ENCODE data around the gene TNFRSF25.
"Not testable (repeated sequence)": the region's sequence is repeated elsewhere in the genome, so short reads cannot be mapped to it uniquely, and the experiment has no call there.

TNFRSF25 gene

GRCh38 chr1:6444377-6444776 is 21.6 kb downstream of the TNFRSF25 start:
- Histone ChIP-seq H3K4me1 (ENCODE audit: insufficient read depth, low read length) (no peaks in the 10 kb centered on the region), H3K27me3 (ENCODE audit: control insufficient read depth in 1 of 2, insufficient read depth in 2 of 2, low read length in 2 of 2) (peaks cover 15 to 54% of the 10 kb centered on the region in 2 donors)

GRCh38 chr1:6443339-6444115 is 22.4 kb downstream of the TNFRSF25 start:
- Histone ChIP-seq H3K4me3 (ENCODE audit: low read depth in 1 of 2, low read length in 2 of 2) (no peak overlapping the region), H3K27ac (ENCODE audit: low read depth, low read length) (no peak overlapping the region), H3K9me3 (ENCODE audit: low read length) (no peaks in the 10 kb centered on the region), H3K27me3 (ENCODE audit: control insufficient read depth in 1 of 2, insufficient read depth in 2 of 2, low read length in 2 of 2) (peaks cover 13 to 50% of the 10 kb centered on the region in 2 donors), H3K4me1 (ENCODE audit: insufficient read depth, low read length) (no peaks in the 10 kb centered on the region), H3K36me3 (ENCODE audit: insufficient read depth, low read length) (no peaks in the 10 kb centered on the region), H3K9ac (ENCODE audit: low read length) (no peak overlapping the region)

More at GRCh38 chr1:6444377-6444776, 21.6 kb downstream of the TNFRSF25 start:
- H3K36me3 ChIP-seq (ENCODE audit: insufficient read depth, low read length): no peaks in the 10 kb centered on the region
- H3K4me3 ChIP-seq (ENCODE audit: low read depth in 1 of 2, low read length in 2 of 2): no peak overlapping the region
- no peaks in the 10 kb centered on the region for H3K9me3 ChIP-seq (ENCODE audit: low read length)
- no peak overlapping the region for H3K27ac ChIP-seq (ENCODE audit: low read depth, low read length)
- H3K9ac ChIP-seq (ENCODE audit: low read length): no peak overlapping the region

GRCh38 chr1:6441586-6441985 is 24.4 kb downstream of the TNFRSF25 start:
- no peaks in the 10 kb centered on the region for H3K9me3 ChIP-seq (ENCODE audit: low read length)
- peaks cover 7 to 31% of the 10 kb centered on the region in 2 donors for H3K27me3 ChIP-seq (ENCODE audit: control insufficient read depth in 1 of 2, insufficient read depth in 2 of 2, low read length in 2 of 2)
- H3K4me1 ChIP-seq (ENCODE audit: insufficient read depth, low read length): no peaks in the 10 kb centered on the region
- H3K9ac ChIP-seq (ENCODE audit: low read length): no peak overlapping the region
- H3K27ac ChIP-seq (ENCODE audit: low read depth, low read length): no peak overlapping the region
- H3K4me3 ChIP-seq (ENCODE audit: low read depth in 1 of 2, low read length in 2 of 2): no peak overlapping the region
- H3K36me3 ChIP-seq (ENCODE audit: insufficient read depth, low read length): no peaks in the 10 kb centered on the region

GRCh38 chr1:6440198-6441126 is 25.5 kb downstream of the TNFRSF25 start:
- no peaks in the 10 kb centered on the region for H3K4me1 ChIP-seq (ENCODE audit: insufficient read depth, low read length)
- no peaks in the 10 kb centered on the region for H3K36me3 ChIP-seq (ENCODE audit: insufficient read depth, low read length)
- H3K27me3 ChIP-seq (ENCODE audit: control insufficient read depth in 1 of 2, insufficient read depth in 2 of 2, low read length in 2 of 2): peaks cover 7 to 26% of the 10 kb centered on the region in 2 donors
- H3K27ac ChIP-seq (ENCODE audit: low read depth, low read length): no peak overlapping the region
- no peak overlapping the region for H3K4me3 ChIP-seq (ENCODE audit: low read depth in 1 of 2, low read length in 2 of 2)
- no peak overlapping the region for H3K9ac ChIP-seq (ENCODE audit: low read length)
- H3K9me3 ChIP-seq (ENCODE audit: low read length): no peaks in the 10 kb centered on the region

GRCh38 chr1:6438047-6438525 is 27.9 kb downstream of the TNFRSF25 start:
- no peaks in the 10 kb centered on the region for H3K9me3 ChIP-seq (ENCODE audit: low read length)
- no peaks in the 10 kb centered on the region for H3K4me1 ChIP-seq (ENCODE audit: insufficient read depth, low read length)
- no peak overlapping the region for H3K9ac ChIP-seq (ENCODE audit: low read length)
- H3K36me3 ChIP-seq (ENCODE audit: insufficient read depth, low read length): no peaks in the 10 kb centered on the region
- no peak overlapping the region for H3K27ac ChIP-seq (ENCODE audit: low read depth, low read length)
- no peak overlapping the region for H3K4me3 ChIP-seq (ENCODE audit: low read depth in 1 of 2, low read length in 2 of 2)
- H3K27me3 ChIP-seq (ENCODE audit: control insufficient read depth in 1 of 2, insufficient read depth in 2 of 2, low read length in 2 of 2): peaks cover 7 to 26% of the 10 kb centered on the region in 2 donors

GRCh38 chr1:6437012-6437700 is 28.8 kb downstream of the TNFRSF25 start:
- not testable (repeated sequence) for H3K27ac ChIP-seq (ENCODE audit: low read depth, low read length); H3K4me1 ChIP-seq (ENCODE audit: insufficient read depth, low read length); H3K9me3 ChIP-seq (ENCODE audit: low read length); H3K9ac ChIP-seq (ENCODE audit: low read length); H3K36me3 ChIP-seq (ENCODE audit: insufficient read depth, low read length); H3K4me3 ChIP-seq (ENCODE audit: low read depth in 1 of 2, low read length in 2 of 2)
- H3K27me3 ChIP-seq (ENCODE audit: control insufficient read depth in 1 of 2, insufficient read depth in 2 of 2, low read length in 2 of 2): peaks cover 7 to 26% of the 10 kb centered on the region in 2 donors

- not testable (repeated sequence) for H3K36me3 ChIP-seq (ENCODE audit: insufficient read depth, low read length); H3K9ac ChIP-seq (ENCODE audit: low read length); H3K9me3 ChIP-seq (ENCODE audit: low read length); H3K4me3 ChIP-seq (ENCODE audit: low read depth in 1 of 2, low read length in 2 of 2); H3K27ac ChIP-seq (ENCODE audit: low read depth, low read length); H3K4me1 ChIP-seq (ENCODE audit: insufficient read depth, low read length)
- peaks cover 4 to 18% of the 10 kb centered on the region in 2 donors for H3K27me3 ChIP-seq (ENCODE audit: control insufficient read depth in 1 of 2, insufficient read depth in 2 of 2, low read length in 2 of 2)
Measured at GRCh38 chr1:6436277-6436676, 29.7 kb downstream of the TNFRSF25 start.

- Histone ChIP-seq H3K36me3 (ENCODE audit: insufficient read depth, low read length) (no peaks in the 10 kb centered on the region), H3K27me3 (ENCODE audit: control insufficient read depth in 1 of 2, insufficient read depth in 2 of 2, low read length in 2 of 2) (peaks cover 0 to 12% of the 10 kb centered on the region in 2 donors), H3K4me3 (ENCODE audit: low read depth in 1 of 2, low read length in 2 of 2) (no peak overlapping the region), H3K9ac (ENCODE audit: low read length) (no peak overlapping the region), H3K27ac (ENCODE audit: low read depth, low read length) (no peak overlapping the region), H3K9me3 (ENCODE audit: low read length) (no peaks in the 10 kb centered on the region), H3K4me1 (ENCODE audit: insufficient read depth, low read length) (no peaks in the 10 kb centered on the region)
Measured at GRCh38 chr1:6435547-6435946, 30.4 kb downstream of the TNFRSF25 start.

GRCh38 chr1:6435129-6435528 is 30.8 kb downstream of the TNFRSF25 start:
- H3K9ac ChIP-seq (ENCODE audit: low read length): no peak overlapping the region
- H3K4me1 ChIP-seq (ENCODE audit: insufficient read depth, low read length): no peaks in the 10 kb centered on the region
- peaks cover 0 to 10% of the 10 kb centered on the region in 2 donors for H3K27me3 ChIP-seq (ENCODE audit: control insufficient read depth in 1 of 2, insufficient read depth in 2 of 2, low read length in 2 of 2)
- no peaks in the 10 kb centered on the region for H3K9me3 ChIP-seq (ENCODE audit: low read length)
- no peak overlapping the region for H3K4me3 ChIP-seq (ENCODE audit: low read depth in 1 of 2, low read length in 2 of 2)
- H3K27ac ChIP-seq (ENCODE audit: low read depth, low read length): no peak overlapping the region
- no peaks in the 10 kb centered on the region for H3K36me3 ChIP-seq (ENCODE audit: insufficient read depth, low read length)

GRCh38 chr1:6434186-6434585 is 31.8 kb downstream of the TNFRSF25 start:
- Histone ChIP-seq H3K9me3 (ENCODE audit: low read length) (no peaks in the 10 kb centered on the region), H3K27ac (ENCODE audit: low read depth, low read length) (no peak overlapping the region), H3K4me1 (ENCODE audit: insufficient read depth, low read length) (no peaks in the 10 kb centered on the region), H3K9ac (ENCODE audit: low read length) (no peak overlapping the region), H3K4me3 (ENCODE audit: low read depth in 1 of 2, low read length in 2 of 2) (no peak overlapping the region), H3K36me3 (ENCODE audit: insufficient read depth, low read length) (no peaks in the 10 kb centered on the region), H3K27me3 (ENCODE audit: control insufficient read depth in 1 of 2, insufficient read depth in 2 of 2, low read length in 2 of 2) (peaks cover 0 to under 1% of the 10 kb centered on the region in 2 donors)

Data from muscle layer of colon (tissue), 2 donors.